Lower leg skin (tissue), 4 donors: ENCODE results near the gene MICALL2. TPM values are rescaled to one million over a fixed set of nuclear protein-coding genes. Genes with fewer than 3 reads are reported as not detected.

Source experiments
- DNase-seq, 2 donors: peaks; one replicate each; pipeline ENCODE4 v3.0.0-alpha.2; 2019; ENCODE audit warnings: low spot score in 2 of 2
- H3K4me3 ChIP-seq: fragments of 200-600 bp; sonication (generic); 2 replicates; pipeline ENCODE4 v1.5.1; 2017; ENCODE audit warnings: mild to moderate bottlenecking, low read depth; ENCODE audit not compliant: poor library complexity, severe bottlenecking
- POLR2A ChIP-seq, 2 donors: fragments of 450-650 bp; IDR thresholded peaks; one replicate each; pipeline ENCODE4 v1.6.1; 2016 to 2017; ENCODE audit warnings: antibody characterized with exemption in 2 of 2, mild to moderate bottlenecking in 1 of 2, moderate library complexity in 1 of 2
- WGBS, 2 donors: methylation state at CpG; one replicate each; pipeline ENCODE4 v1.1.5; 2018; 5-methylcytosine and 5-hydroxymethylcytosine counted together
- intact Hi-C: fragments of 100-400 bp; cut with DNase I; formaldehyde crosslinking; loops from one replicate; pipeline ENCODE4 v1.15.0; 2023; ENCODE audit warnings: low total_unique reads
- total RNA-seq, 4 donors: library from RNA; depleted of rRNA; stranded (reverse); fragments of >200 nt; gene quantifications; one replicate each; pipeline ENCODE4 v1.1.0, GENCODE V29; 2016
- TF ChIP-seq, protein P1 (sequence below), 3 donors: fragments of 450-650 bp; IDR thresholded peaks; one replicate each; pipeline ENCODE4 v1.5.1; 2016; ENCODE audit warnings: antibody characterized with exemption in 3 of 3, mild to moderate bottlenecking in 3 of 3, moderate library complexity in 2 of 3

The MICALL2 gene
- total RNA-seq, 4 donors from 2014 or later: 10.4 to 17.0 (median 14.0) TPM

DNA sequence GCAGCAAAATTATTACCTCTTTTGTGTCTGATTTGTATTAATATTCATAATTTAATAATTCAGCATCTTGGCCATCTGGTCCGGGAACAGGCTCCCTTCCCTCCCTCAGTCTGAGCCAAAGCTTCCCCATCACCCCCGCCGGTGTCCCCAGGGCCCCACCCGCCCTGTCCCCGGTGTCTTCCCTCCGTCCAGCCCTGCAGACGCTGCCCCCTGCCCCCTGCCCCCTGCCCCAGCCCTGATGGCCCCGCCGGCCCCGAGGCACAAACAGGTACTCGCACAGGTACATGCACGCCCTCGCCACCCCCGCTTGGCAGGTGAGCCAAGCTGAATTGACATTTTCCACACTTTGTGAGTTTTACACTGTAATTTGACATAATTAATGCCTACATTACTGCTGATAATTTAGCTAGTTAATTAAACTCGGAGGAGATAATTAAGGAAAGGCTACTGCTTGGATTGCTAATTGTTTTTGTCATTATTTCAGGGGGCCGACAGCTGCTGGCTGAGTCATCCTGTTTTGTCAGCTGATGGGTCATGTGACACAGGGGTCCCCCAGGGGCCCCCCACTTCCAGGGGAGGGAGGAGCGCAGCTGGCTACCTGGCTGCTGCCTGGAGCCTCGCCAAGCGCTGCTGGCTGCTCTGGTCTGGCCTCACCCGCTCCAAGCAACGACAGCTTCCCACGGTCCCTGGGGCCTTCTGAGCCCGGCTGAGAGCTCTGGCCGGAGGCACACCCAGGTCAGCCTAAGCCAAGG lies 36.6 kb downstream of the MICALL2 start:
- TF ChIP-seq, protein P1, sequence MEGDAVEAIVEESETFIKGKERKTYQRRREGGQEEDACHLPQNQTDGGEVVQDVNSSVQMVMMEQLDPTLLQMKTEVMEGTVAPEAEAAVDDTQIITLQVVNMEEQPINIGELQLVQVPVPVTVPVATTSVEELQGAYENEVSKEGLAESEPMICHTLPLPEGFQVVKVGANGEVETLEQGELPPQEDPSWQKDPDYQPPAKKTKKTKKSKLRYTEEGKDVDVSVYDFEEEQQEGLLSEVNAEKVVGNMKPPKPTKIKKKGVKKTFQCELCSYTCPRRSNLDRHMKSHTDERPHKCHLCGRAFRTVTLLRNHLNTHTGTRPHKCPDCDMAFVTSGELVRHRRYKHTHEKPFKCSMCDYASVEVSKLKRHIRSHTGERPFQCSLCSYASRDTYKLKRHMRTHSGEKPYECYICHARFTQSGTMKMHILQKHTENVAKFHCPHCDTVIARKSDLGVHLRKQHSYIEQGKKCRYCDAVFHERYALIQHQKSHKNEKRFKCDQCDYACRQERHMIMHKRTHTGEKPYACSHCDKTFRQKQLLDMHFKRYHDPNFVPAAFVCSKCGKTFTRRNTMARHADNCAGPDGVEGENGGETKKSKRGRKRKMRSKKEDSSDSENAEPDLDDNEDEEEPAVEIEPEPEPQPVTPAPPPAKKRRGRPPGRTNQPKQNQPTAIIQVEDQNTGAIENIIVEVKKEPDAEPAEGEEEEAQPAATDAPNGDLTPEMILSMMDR (IDR thresholded peaks at IDR 0.05): no peak
- TF ChIP-seq POLR2A (IDR thresholded peaks at IDR 0.05): no peak
- no peak overlapping the region for H3K4me3 ChIP-seq
- 13 to 20% methylated on average over 24 of the region's 24 CpGs for WGBS, 2 donors
- no peak for DNase-seq
- intact Hi-C loops: no loop called here

DNA sequence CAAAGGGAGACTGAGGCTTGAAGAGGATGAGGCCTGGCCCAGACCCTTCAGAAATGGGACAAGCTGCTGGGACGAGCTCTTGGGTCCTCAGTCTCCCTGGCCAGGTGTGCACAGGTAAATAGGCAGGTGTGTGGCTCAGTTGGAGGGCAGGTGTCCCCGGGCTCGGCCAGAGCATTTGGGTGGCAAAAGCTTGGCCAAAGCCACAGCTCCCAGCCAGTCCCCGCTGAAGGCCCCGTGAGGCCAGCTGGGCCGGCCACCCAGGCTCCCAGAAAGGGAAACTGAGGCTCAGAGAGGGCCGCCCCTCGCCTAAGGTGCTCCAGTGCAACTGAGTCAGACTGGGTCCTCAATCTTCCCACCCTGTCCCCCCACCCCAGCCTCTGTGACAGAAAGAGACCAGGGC lies 37.3 kb downstream of the MICALL2 start:
- WGBS, 2 donors: 86 to 88% methylated on average over 8 of the region's 8 CpGs
- no peak for TF ChIP-seq POLR2A (IDR thresholded peaks at IDR 0.05)
- TF ChIP-seq, protein P1 (IDR thresholded peaks at IDR 0.05): no peak
- no peak for DNase-seq
- no peak overlapping the region for H3K4me3 ChIP-seq
- intact Hi-C loops: no loop called here

DNA sequence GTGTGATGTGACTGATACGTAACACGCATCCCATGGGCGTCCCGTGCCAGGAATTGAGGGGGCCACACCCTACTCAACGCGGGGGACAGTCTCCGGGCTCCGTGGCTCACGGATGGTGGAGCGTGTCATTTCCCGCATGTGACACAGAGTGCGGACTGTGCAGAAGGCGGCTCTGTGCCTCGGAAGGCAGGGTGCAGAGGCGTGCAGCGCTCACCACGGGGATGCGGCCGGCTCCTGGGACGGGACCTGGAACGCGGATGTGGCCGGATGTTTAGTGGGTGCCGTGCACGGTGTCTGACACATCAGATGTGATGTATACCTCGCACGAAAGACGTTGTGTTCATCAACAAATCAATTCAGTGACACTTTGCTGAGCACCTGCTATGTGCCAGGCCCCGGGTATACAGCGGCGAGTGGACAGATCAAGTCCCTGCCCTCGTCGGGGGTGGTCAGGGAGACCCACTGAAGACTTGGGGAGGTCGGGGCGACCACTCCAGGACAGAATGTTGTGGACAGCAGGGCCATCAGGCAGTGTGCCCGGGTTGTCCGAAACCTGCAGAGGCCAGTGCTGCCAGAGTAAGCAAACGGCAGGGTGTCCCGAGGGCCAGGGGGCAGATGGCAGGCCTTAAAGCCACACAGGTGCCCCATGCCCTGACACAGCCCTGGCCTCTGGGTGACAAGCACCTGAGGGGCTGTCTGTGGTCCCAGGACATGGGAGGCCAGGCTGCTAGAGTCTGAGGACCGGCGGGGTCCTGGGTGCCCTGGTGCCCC lies 38.1 kb downstream of the MICALL2 start:
- no peak for DNase-seq
- no peak for TF ChIP-seq POLR2A (IDR thresholded peaks at IDR 0.05)
- TF ChIP-seq, protein P1 (IDR thresholded peaks at IDR 0.05): no peak
- intact Hi-C loops: no loop called here
- WGBS, 2 donors: 82% methylated on average over 25 to 40 of the region's 41 CpGs
- no peak overlapping the region for H3K4me3 ChIP-seq

DNA sequence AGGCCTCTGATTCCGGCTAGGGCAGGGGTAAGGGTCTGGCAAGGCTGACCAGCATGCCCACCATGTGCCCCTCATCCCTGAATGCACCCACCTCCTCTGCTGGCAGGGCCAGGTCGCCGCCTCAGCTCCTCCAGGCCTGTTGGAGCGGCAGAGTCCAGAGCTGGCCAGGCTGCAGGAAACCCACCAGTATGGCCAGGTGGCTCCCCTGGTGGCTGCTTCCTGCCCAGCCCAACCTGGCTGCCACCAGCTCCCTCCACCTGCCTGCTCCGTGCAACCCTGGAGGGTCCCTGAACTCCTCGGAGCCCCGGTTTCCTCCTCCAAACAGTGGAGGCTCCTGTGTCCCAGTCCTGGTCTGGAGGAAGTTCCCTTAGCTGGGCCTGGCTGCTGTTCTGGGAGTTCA lies 39.6 kb downstream of the MICALL2 start:
- 64 to 78% methylated on average over 6 to 7 of the region's 7 CpGs for WGBS, 2 donors
- no peak for DNase-seq
- no peak overlapping the region for H3K4me3 ChIP-seq
- TF ChIP-seq, protein P1 (IDR thresholded peaks at IDR 0.05): no peak
- no peak for TF ChIP-seq POLR2A (IDR thresholded peaks at IDR 0.05)
- intact Hi-C loops: no loop called here

DNA sequence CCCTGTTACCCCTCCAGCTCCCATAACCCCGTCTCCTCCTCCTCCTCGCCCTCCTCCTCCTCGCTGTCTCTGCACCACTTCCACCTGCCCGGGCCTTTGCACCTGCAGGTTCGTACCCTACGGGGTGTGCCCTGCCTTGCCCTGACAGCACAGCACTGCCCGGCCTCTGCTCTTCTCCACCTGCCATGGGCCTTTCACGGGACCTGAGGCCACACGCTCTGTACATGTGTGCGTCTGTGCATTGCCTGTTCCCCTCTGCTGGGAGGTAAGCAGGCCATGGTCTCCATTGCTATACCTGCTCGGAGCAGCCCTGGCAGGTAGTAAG lies 40.0 kb downstream of the MICALL2 start:
- no peak for DNase-seq
- intact Hi-C loops: no loop called here
- no peak overlapping the region for H3K4me3 ChIP-seq
- TF ChIP-seq POLR2A (IDR thresholded peaks at IDR 0.05): no peak
- TF ChIP-seq, protein P1 (IDR thresholded peaks at IDR 0.05): no peak
- WGBS, 2 donors: 71 to 73% methylated on average over 11 of the region's 11 CpGs
